Prostate gland (tissue), 2 donors: ENCODE results near the gene AJAP1. TPM values are rescaled to one million over a fixed set of nuclear protein-coding genes. Genes with fewer than 3 reads are reported as not detected.

Source experiments
- DNase-seq: peaks from one replicate; pipeline ENCODE4 v3.0.0-alpha.2; 2019; ENCODE audit warnings: low spot score
- H3K27ac ChIP-seq, 2 donors: fragments of 200-600 bp; sonication (generic); 2 replicates each; pipeline ENCODE4 v1.5.1; 2017 to 2019
- H3K27me3 ChIP-seq: fragments of 200-600 bp; sonication (generic); replicated peaks from 2 replicates; pipeline ENCODE4 v1.5.1; 2019; ENCODE audit not compliant: insufficient read depth
- H3K36me3 ChIP-seq, 2 donors: fragments of 200-600 bp; sonication (generic); 1 replicate in 1 of 2; 2 replicates in 1 of 2; pipeline versions ENCODE4 v1.5.1 to v1.8.1; 2017 to 2019
- H3K4me1 ChIP-seq: fragments of 200-600 bp; sonication (generic); replicated peaks from 2 replicates; pipeline ENCODE4 v1.5.1; 2019
- H3K4me3 ChIP-seq, 2 donors: fragments of 200-600 bp; sonication (generic); 2 replicates each; pipeline ENCODE4 v1.5.1; 2017 to 2019
- H3K9me3 ChIP-seq: fragments of 200-600 bp; sonication (generic); 2 replicates; pipeline ENCODE4 v1.5.1; 2017
- POLR2A ChIP-seq: fragments of 450-650 bp; IDR thresholded peaks from one replicate; pipeline ENCODE4 v1.6.1; 2016; ENCODE audit warnings: antibody characterized with exemption, mild to moderate bottlenecking
- POLR2AphosphoS5 ChIP-seq: sonication (generic); formaldehyde crosslinking; IDR thresholded peaks from one replicate; pipeline ENCODE4 v1.6.1; 2017; ENCODE audit warnings: antibody characterized with exemption
- WGBS: methylation state at CpG from one replicate; pipeline ENCODE4 v1.1.5; 2018; 5-methylcytosine and 5-hydroxymethylcytosine counted together
- intact Hi-C: fragments of 100-400 bp; cut with DNase I; formaldehyde crosslinking; loops from one replicate; pipeline ENCODE4 v1.14.2; 2022
- total RNA-seq, 2 donors: library from RNA; depleted of rRNA; stranded (reverse); fragments of >200 nt; gene quantifications; one replicate each; pipeline ENCODE4 v1.1.0, GENCODE V29; 2016
- TF ChIP-seq, protein P1 (sequence below), 4 experiments: fragments of 200-600 bp in 2 of 4; fragments of 450-650 bp in 2 of 4; sonication (generic) in 2 of 4; IDR thresholded peaks; 1 replicate in 3 of 4; 2 replicates in 1 of 4; pipeline ENCODE4 v1.5.1; 2016 to 2019; ENCODE audit warnings: antibody characterized with exemption in 4 of 4, mild to moderate bottlenecking in 2 of 4, moderate library complexity in 2 of 4

The AJAP1 gene
- total RNA-seq, 2 donors from 2014 or later: 0.73 to 6.7 TPM

DNA sequence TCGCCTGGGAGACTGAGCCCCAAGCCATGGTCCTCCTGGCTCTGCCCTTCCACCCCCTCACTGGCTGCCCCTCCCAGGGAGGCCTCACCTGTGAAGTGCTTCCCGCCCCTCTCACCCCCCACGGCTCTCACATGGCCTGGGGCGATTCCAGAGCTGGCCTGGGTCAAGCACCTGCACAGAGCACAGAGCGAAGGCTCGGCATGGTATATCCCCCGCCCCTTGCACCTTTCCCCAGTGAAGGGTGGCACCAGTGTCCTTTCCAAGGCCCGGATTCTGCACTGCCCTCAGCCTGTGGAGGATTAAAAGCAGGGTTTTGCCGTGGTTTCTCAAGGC, 1.1 kb upstream of the AJAP1 start:
- TF ChIP-seq, protein P1, sequence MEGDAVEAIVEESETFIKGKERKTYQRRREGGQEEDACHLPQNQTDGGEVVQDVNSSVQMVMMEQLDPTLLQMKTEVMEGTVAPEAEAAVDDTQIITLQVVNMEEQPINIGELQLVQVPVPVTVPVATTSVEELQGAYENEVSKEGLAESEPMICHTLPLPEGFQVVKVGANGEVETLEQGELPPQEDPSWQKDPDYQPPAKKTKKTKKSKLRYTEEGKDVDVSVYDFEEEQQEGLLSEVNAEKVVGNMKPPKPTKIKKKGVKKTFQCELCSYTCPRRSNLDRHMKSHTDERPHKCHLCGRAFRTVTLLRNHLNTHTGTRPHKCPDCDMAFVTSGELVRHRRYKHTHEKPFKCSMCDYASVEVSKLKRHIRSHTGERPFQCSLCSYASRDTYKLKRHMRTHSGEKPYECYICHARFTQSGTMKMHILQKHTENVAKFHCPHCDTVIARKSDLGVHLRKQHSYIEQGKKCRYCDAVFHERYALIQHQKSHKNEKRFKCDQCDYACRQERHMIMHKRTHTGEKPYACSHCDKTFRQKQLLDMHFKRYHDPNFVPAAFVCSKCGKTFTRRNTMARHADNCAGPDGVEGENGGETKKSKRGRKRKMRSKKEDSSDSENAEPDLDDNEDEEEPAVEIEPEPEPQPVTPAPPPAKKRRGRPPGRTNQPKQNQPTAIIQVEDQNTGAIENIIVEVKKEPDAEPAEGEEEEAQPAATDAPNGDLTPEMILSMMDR (IDR thresholded peaks at IDR 0.05): no peak
- TF ChIP-seq POLR2A (no peak), POLR2AphosphoS5 (no peak)
- Histone ChIP-seq H3K27me3 (peaks cover 23% of the 10 kb centered on the region), H3K36me3 (no peaks in the 10 kb centered on the region), H3K4me1 (no peaks in the 10 kb centered on the region), H3K9me3 (no peaks in the 10 kb centered on the region), H3K4me3 (no peak overlapping the region), H3K27ac (no peak overlapping the region)
- 44% methylated on average over 9 of the region's 9 CpGs for WGBS
- DNase-seq: no peak
- intact Hi-C loops: no loop called here

DNA sequence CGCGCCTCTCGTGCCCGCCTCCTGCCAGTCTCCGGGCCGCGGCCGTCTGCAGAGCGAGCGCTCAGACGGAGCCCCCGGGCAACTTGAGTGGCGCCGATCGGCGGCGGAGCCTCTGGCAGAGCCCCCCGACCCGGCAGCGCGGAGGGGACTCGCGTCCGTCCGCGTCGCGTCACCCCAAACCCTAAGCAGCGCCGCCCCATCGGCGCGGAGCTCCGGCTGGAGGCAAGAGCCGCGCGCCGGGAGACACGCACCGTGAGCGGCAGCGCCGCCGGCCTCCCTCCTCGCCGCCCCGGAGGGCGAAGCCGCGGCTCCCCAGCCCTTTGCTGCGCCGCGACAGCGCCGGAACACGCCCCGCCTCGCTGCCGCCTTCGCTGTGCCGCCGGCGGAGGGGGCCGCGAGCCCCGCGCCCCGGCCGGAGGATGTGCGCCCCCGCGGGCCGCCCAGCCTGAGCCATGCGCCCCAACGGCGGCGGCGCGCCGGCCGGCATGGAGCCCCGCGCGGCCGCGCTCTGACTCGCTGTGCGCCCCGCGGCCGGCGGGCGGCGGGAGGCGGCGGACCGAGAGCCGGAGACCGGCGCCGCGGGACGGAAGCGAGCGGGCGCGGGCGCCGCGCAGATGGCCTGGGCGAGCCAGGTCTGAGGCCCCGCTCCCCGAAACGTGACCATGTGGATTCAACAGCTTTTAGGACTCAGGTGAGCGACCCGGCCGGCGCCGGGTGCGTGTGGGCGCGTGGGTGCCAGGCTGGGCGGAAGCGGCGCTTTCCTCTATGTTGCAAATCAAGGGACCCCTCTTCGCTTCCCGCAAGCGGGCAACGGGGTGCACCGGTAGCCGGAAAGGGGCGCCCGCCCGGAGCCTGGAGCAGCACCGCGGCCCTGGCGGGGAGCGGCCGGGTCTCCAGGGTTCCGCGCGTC, 610 bp downstream of the AJAP1 start:
- TF ChIP-seq, protein P1 (IDR thresholded peaks at IDR 0.05): no peak
- TF ChIP-seq POLR2A: no peak
- TF ChIP-seq POLR2AphosphoS5: no peak
- H3K9me3 ChIP-seq: no peaks in the 10 kb centered on the region
- no peak for DNase-seq
- under 1% methylated on average over 32 of the region's 142 CpGs for WGBS
- H3K27ac ChIP-seq: no peak overlapping the region
- intact Hi-C loops: loop anchor here (5.0 kb wide), 2 partner anchors 1092 to 1262 kb away; no protein-coding TSS in a partner anchor
- H3K36me3 ChIP-seq: no peaks in the 10 kb centered on the region
- H3K4me1 ChIP-seq: no peaks in the 10 kb centered on the region
- H3K27me3 ChIP-seq: peaks cover 34% of the 10 kb centered on the region
- peak overlapping the region; percentile 23 to 24 for H3K4me3 ChIP-seq

DNA sequence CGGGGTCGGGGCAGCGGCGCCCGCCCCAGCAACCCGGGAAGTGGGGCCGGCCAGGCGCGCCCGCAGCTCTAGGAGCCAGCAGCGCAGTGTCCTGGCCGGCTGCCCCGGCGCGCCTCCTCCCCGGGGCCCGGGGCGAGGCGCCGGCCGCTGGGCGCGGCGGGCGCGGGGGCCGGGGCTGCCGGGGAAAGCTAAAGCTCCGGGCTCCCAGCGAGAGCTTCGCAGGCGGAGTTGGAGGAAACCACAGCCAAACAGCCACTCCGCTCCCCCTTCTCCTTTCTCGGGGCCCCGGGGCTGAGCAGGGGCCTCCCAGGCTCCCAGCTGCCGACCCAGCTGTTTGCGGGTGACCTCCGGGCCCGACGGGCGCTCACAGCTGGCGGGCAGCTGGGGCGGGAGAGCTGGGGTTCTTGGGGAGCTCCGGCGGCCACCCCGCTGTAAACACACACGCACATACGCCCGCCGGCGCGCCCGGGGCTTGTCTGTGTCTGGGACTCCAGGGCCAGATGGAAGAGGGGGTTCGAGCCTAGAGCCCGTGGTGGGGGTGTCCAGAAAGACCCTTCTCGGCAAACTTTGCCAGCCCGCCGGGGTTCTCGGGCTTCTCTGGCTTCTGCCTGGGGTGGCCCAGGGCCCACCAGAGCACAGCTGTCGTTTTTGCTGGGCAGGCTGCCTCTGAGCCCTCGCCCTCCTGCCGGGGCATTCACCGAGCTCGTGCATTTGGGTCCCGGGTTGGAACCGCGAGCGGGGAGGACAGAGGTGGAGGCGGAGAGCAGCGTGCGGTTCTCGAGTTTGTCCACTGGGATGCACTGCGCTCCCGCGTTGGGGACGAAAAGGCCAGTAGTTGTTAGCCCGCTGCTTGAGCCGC, 1.5 kb downstream of the AJAP1 start:
- Histone ChIP-seq H3K9me3 (no peaks in the 10 kb centered on the region), H3K27ac (peak overlapping the region in 1 of 2 donors; percentile 47), H3K27me3 (peaks cover 34% of the 10 kb centered on the region), H3K4me1 (no peaks in the 10 kb centered on the region), H3K36me3 (no peaks in the 10 kb centered on the region), H3K4me3 (peak overlapping the region; percentile 21 to 23)
- WGBS: under 1% methylated on average over 64 of the region's 78 CpGs
- intact Hi-C loops: loop anchor here (5.0 kb wide), 2 partner anchors 1091 to 1261 kb away; no protein-coding TSS in a partner anchor
- peak; percentile 28 for DNase-seq
- TF ChIP-seq POLR2AphosphoS5: no peak
- TF ChIP-seq, protein P1 (IDR thresholded peaks at IDR 0.05): peak in 3 of 4 experiments; percentile 54 to 73 (median 61)
- no peak for TF ChIP-seq POLR2A

DNA sequence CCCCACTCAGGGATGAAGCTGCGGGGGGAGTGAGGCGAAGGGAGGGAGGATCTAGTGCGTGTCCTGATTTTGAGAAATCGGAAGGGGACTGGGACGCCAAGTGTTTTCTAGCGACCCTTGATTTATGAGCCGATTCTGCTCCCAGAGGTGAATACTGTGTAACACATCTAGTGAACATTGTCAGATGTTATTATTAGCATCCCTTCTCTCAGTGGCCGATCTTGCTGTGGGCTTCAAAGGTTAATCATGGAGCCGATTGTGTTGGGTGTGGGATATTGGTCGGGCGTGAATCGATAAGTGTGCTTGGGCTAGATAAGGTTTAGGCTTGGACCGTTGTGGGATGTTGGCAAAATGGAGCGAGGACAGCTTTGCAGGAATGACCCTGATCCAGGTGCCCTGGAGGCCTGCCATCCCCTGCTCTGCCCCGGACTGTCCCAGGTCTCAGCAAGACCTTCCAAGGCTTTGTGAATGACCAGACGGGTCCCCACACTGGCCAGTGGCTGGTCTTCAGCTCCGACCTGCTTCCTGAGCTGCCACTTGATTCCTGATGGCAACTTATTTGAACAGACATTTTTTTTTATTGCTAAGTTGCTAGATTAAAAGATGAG, 2.2 kb downstream of the AJAP1 start:
- Histone ChIP-seq H3K36me3 (no peaks in the 10 kb centered on the region), H3K4me1 (no peaks in the 10 kb centered on the region), H3K27me3 (peaks cover 34% of the 10 kb centered on the region), H3K27ac (no peak overlapping the region), H3K4me3 (no peak overlapping the region), H3K9me3 (no peaks in the 10 kb centered on the region)
- intact Hi-C loops: loop anchor here (5.0 kb wide), 2 partner anchors 1091 to 1261 kb away; no protein-coding TSS in a partner anchor
- TF ChIP-seq POLR2A (no peak), POLR2AphosphoS5 (no peak)
- TF ChIP-seq, protein P1 (IDR thresholded peaks at IDR 0.05): no peak
- DNase-seq: no peak
- 15% methylated on average over 17 of the region's 17 CpGs for WGBS
